GM06990 (cell line): ENCODE results near the gene MUCL3.

Experiments used
- DNase-seq: peaks from one replicate; pipeline ENCODE4 v3.0.0-alpha.2; 2011; ENCODE audit not compliant: insufficient read length; ENCODE audit errors: extremely low read depth
- H3K27me3 ChIP-seq: replicated peaks from 2 replicates; pipeline ENCODE4 v1.6.0; 2011; ENCODE audit warnings: low read length; ENCODE audit not compliant: control insufficient read depth, insufficient read depth
- H3K36me3 ChIP-seq: 2 replicates; pipeline ENCODE4 v1.5.1; 2011; ENCODE audit warnings: low read length; ENCODE audit not compliant: control insufficient read depth, insufficient read depth
- H3K4me3 ChIP-seq: replicated peaks from 2 replicates; pipeline ENCODE4 v1.5.1; 2011; ENCODE audit warnings: low read depth, mild to moderate bottlenecking, control low read depth, low read length
- CTCF ChIP-seq: IDR thresholded peaks from 2 replicates; pipeline ENCODE4 v1.5.1; 2011; ENCODE audit warnings: low read length, control low read depth, mild to moderate bottlenecking, inconsistent platforms; ENCODE audit not compliant: insufficient read depth, poor library complexity, severe bottlenecking

The MUCL3 gene

GRCh38 chr6:30938730-30939129, 2.0 kb upstream of the MUCL3 start:
- DNase-seq: no peak
- no peak overlapping the region for H3K4me3 ChIP-seq
- H3K27me3 ChIP-seq: peaks cover 2% of the 10 kb centered on the region; the same call in 1 of the 2 replicates
- TF ChIP-seq CTCF: no peak
- no peaks in the 10 kb centered on the region for H3K36me3 ChIP-seq

GRCh38 chr6:30939473-30939872, 1.3 kb upstream of the MUCL3 start:
- H3K27me3 ChIP-seq: peaks cover 2% of the 10 kb centered on the region; the same call in 1 of the 2 replicates
- TF ChIP-seq CTCF: no peak
- DNase-seq: no peak
- H3K36me3 ChIP-seq: no peaks in the 10 kb centered on the region
- H3K4me3 ChIP-seq: no peak overlapping the region

GRCh38 chr6:30942338-30943060, 1.7 kb downstream of the MUCL3 start:
- TF ChIP-seq CTCF: peak; percentile 32
- H3K4me3 ChIP-seq: no peak overlapping the region
- DNase-seq: no peak

GRCh38 chr6:30944051-30944450, 3.3 kb downstream of the MUCL3 start:
- TF ChIP-seq CTCF: no peak
- DNase-seq: no peak
- Histone ChIP-seq H3K27me3 (0 out of 2 replicates have a peak, but pooled peaks cover 2% of the 10 kb centered on the region), H3K4me3 (no peak overlapping the region), H3K36me3 (no peaks in the 10 kb centered on the region)

More at GRCh38 chr6:30942338-30943060, 1.7 kb downstream of the MUCL3 start:
- no peaks in the 10 kb centered on the region for H3K36me3 ChIP-seq
- H3K27me3 ChIP-seq: peaks cover 2% of the 10 kb centered on the region; the same call in 1 of the 2 replicates

GRCh38 chr6:30945281-30945680, 4.5 kb downstream of the MUCL3 start:
- no peak for DNase-seq
- Histone ChIP-seq H3K36me3 (no peaks in the 10 kb centered on the region), H3K27me3 (0 out of 2 replicates have a peak, but pooled peaks cover 2% of the 10 kb centered on the region), H3K4me3 (no peak overlapping the region)
- no peak for TF ChIP-seq CTCF

GRCh38 chr6:30947231-30947630, 6.5 kb downstream of the MUCL3 start:
- TF ChIP-seq CTCF: no peak
- H3K27me3 ChIP-seq: no peaks in the 10 kb centered on the region

More at GRCh38 chr6:30947231-30947630, 6.5 kb downstream of the MUCL3 start:
- Histone ChIP-seq H3K36me3 (no peaks in the 10 kb centered on the region), H3K4me3 (no peak overlapping the region)
- no peak for DNase-seq
